BJ (cell line): ENCODE data around the gene TMEM33. TPM values are rescaled to one million over a fixed set of nuclear protein-coding genes. Genes with fewer than 3 reads are reported as not detected.
"Not testable (repeated sequence)": the region's sequence is repeated elsewhere in the genome, so short reads cannot be mapped to it uniquely, and the experiment has no call there.

Experiments
- CTCF ChIA-PET: fragments of 350-600 bp; formaldehyde crosslinking; extraction: SDS; loops from one replicate; lab custom pipeline; 2021; ENCODE audit warnings: antibody characterized with exemption, inconsistent platforms; lab: Yijun Ruan, JAX
- POLR2A ChIA-PET: fragments of 300-600 bp; sonication (Branson Sonifier 250); formaldehyde crosslinking; extraction: SDS; loops from one replicate; lab custom pipeline; 2021; ENCODE audit warnings: antibody characterized with exemption; lab: Charles Lee
- DNase-seq: peaks from one replicate; pipeline ENCODE4 v3.0.0-alpha.2; 2011; ENCODE audit warnings: low read depth
- H3K27me3 ChIP-seq: 2 replicates; pipeline ENCODE4 v1.6.0; 2011; ENCODE audit warnings: low read length; ENCODE audit not compliant: control insufficient read depth, insufficient read depth
- H3K36me3 ChIP-seq: 2 replicates; pipeline ENCODE4 v1.5.1; 2011; ENCODE audit warnings: low read length; ENCODE audit not compliant: control insufficient read depth, insufficient read depth
- H3K4me3 ChIP-seq: 2 replicates; pipeline ENCODE4 v1.5.1; 2011; ENCODE audit warnings: low read depth, mild to moderate bottlenecking, control low read depth, low read length
- CTCF ChIP-seq: IDR thresholded peaks from 2 replicates; pipeline ENCODE4 v1.5.1; 2011; ENCODE audit warnings: low read depth, mild to moderate bottlenecking, control low read depth, inconsistent platforms, low read length, moderate library complexity; ENCODE audit not compliant: insufficient read depth
- polyA plus RNA-seq: library from polyadenylated mRNA; depleted of rRNA; stranded (reverse); fragments of >200 nt; gene quantifications from 2 replicates; pipeline ENCODE4 v1.2.3, GENCODE V29; 2011

TMEM33 gene
- polyA plus RNA-seq, 1 experiment: 39.3 TPM

GRCh38 chr4:41913509-41913908 lies 21.7 kb upstream of the TMEM33 start:
- no peak for DNase-seq
- Histone ChIP-seq H3K36me3 (no peaks in the 10 kb centered on the region), H3K27me3 (no peaks in the 10 kb centered on the region), H3K4me3 (no peak overlapping the region)
- POLR2A ChIA-PET: no interaction called here
- no peak for TF ChIP-seq CTCF
- CTCF ChIA-PET: no interaction called here

GRCh38 chr4:41918278-41918677 lies 17.0 kb upstream of the TMEM33 start:
- POLR2A ChIA-PET: no interaction called here

GRCh38 chr4:41920416-41920815 lies 14.8 kb upstream of the TMEM33 start:
- CTCF ChIA-PET: interaction anchor here (0.6 to 1.2 kb wide), 2 partner anchors 32 to 72 kb away, joined by 3 read pairs; no protein-coding TSS in a partner anchor
- POLR2A ChIA-PET, H3K36me3 ChIP-seq, H3K27me3 ChIP-seq, H3K4me3 ChIP-seq, DNase-seq: not testable (repeated sequence)

More at GRCh38 chr4:41918278-41918677, 17.0 kb upstream of the TMEM33 start:
- Histone ChIP-seq H3K4me3 (no peak overlapping the region), H3K36me3 (no peaks in the 10 kb centered on the region), H3K27me3 (no peaks in the 10 kb centered on the region)
- DNase-seq: no peak
- no peak for TF ChIP-seq CTCF
- CTCF ChIA-PET: no interaction called here

- peaks cover 2% of the 10 kb centered on the region for H3K27me3 ChIP-seq
- TF ChIP-seq CTCF: no peak
- CTCF ChIA-PET: interaction anchor here (1.2 kb wide), 1 partner anchor 33 kb away, joined by 3 read pairs; no protein-coding TSS in a partner anchor
- H3K36me3 ChIP-seq: no peaks in the 10 kb centered on the region; the same call in 1 of the 2 replicates
- H3K4me3 ChIP-seq: no peak overlapping the region
- DNase-seq: no peak
- POLR2A ChIA-PET: no interaction called here
These were observed 13.8 kb upstream of the TMEM33 start for GRCh38 chr4:41921476-41921875.

- H3K4me3 ChIP-seq: no peak overlapping the region
- ChIA-PET CTCF (no interaction called here), POLR2A (no interaction called here)
- no peak for DNase-seq
- H3K27me3 ChIP-seq: peaks cover 9% of the 10 kb centered on the region
- no peak for TF ChIP-seq CTCF
- H3K36me3 ChIP-seq: no peaks in the 10 kb centered on the region; the same call in 1 of the 2 replicates
These were observed 7.3 kb upstream of the TMEM33 start for GRCh38 chr4:41927796-41928499.
